HepG2 (cell line): ENCODE data around the gene RCBTB1. TPM values are rescaled to one million over a fixed set of nuclear protein-coding genes. Genes with fewer than 3 reads are reported as not detected.

Experiments used
- ATAC-seq: fragments of 200-7000 bp; cut with Tn5 transposase; 3 replicates; pipeline ENCODE4 v1.9.1; 2020; ENCODE audit warnings: mild to moderate bottlenecking, moderate library complexity
- BruUV-seq: library from RNA; stranded (reverse); fragments of 400-500 nt; replicated peaks from 2 replicates; lab custom pipeline; 2021; lab: Mats Ljungman, UMichigan
- CTCF ChIA-PET: fragments of 300-600 bp; formaldehyde crosslinking; extraction: SDS; loops from one replicate; lab custom pipeline; 2021; ENCODE audit warnings: low total read pairs, inconsistent platforms, low intra/inter-chr PET ratio; lab: Yijun Ruan, JAX
- POLR2A ChIA-PET: fragments of 350-600 bp; sonication (Branson Sonifier 250); formaldehyde crosslinking; loops from one replicate; lab custom pipeline; 2020; ENCODE audit warnings: antibody characterized with exemption, inconsistent platforms; lab: Yijun Ruan, JAX
- DNase-seq: peaks from one replicate; pipeline ENCODE4 v3.0.0-alpha.2; 2015; ENCODE audit warnings: low spot score
- FAIRE-seq: peaks from 3 replicates; lab custom pipeline; 2011; peaks lifted over from hg19 to GRCh38; lab: Jason Lieb, UNC
- H2AFZ ChIP-seq: one replicate; pipeline ENCODE4 v1.6.1; 2011; ENCODE audit warnings: low read length, inconsistent platforms
- H3K27ac ChIP-seq: fragments of 300-600 bp; 3 replicates; pipeline ENCODE4 v1.8.0; 2011; ENCODE audit warnings: mixed run types, mild to moderate bottlenecking, mixed read lengths, low read length, inconsistent platforms; ENCODE audit not compliant: insufficient read depth; ENCODE audit errors: extremely low read length
- H3K27me3 ChIP-seq, 2 experiments: fragments of 200-600 bp in 1 of 2; 2 replicates in 1 of 2; 3 replicates in 1 of 2; pipeline versions ENCODE4 v1.6.0 to v1.8.0; 2011; ENCODE audit warnings: low read length in 2 of 2, mild to moderate bottlenecking in 2 of 2, moderate library complexity in 2 of 2, inconsistent platforms in 1 of 2; ENCODE audit not compliant: insufficient read depth in 2 of 2, control insufficient read depth in 1 of 2
- H3K36me3 ChIP-seq, 2 experiments: fragments of 200-600 bp in 1 of 2; replicated peaks in 1 of 2; 2 replicates in 1 of 2; 3 replicates in 1 of 2; pipeline versions ENCODE4 v1.5.1 to v1.8.0; 2011; ENCODE audit warnings: low read length in 2 of 2, inconsistent platforms in 1 of 2; ENCODE audit not compliant: insufficient read depth in 2 of 2, control insufficient read depth in 1 of 2
- H3K4me1 ChIP-seq: 2 replicates; pipeline ENCODE4 v1.5.1; 2012; ENCODE audit warnings: low read length, inconsistent platforms; ENCODE audit not compliant: insufficient read depth
- H3K4me2 ChIP-seq: 2 replicates; pipeline ENCODE4 v1.6.0; 2011; ENCODE audit warnings: low read depth, low read length, inconsistent platforms
- H3K4me3 ChIP-seq, 3 experiments: fragments of 200-600 bp in 1 of 3; sonication (generic), shearing (Covaris generic) in 1 of 3; replicated peaks in 1 of 3; 2 replicates each; pipeline ENCODE4 v1.5.1; 2011 to 2016; ENCODE audit warnings: low read length in 3 of 3, inconsistent platforms in 2 of 3, low read depth in 2 of 3, mild to moderate bottlenecking in 2 of 3, control low read depth in 1 of 3, mixed read lengths in 1 of 3; ENCODE audit not compliant: insufficient read depth in 1 of 3
- H3K79me2 ChIP-seq: one replicate; pipeline ENCODE4 v1.6.1; 2011; ENCODE audit warnings: low read length, inconsistent platforms; ENCODE audit not compliant: insufficient read depth
- H3K9ac ChIP-seq: 2 replicates; pipeline ENCODE4 v1.6.0; 2011; ENCODE audit warnings: mild to moderate bottlenecking, low read depth, low read length, inconsistent platforms; ENCODE audit not compliant: insufficient read depth
- H3K9me3 ChIP-seq: 2 replicates; pipeline ENCODE4 v1.5.1; 2012; ENCODE audit warnings: mild to moderate bottlenecking, low read length
- H4K20me1 ChIP-seq: 2 replicates; pipeline ENCODE4 v1.6.0; 2011; ENCODE audit warnings: inconsistent platforms, mild to moderate bottlenecking, low read length, moderate library complexity; ENCODE audit not compliant: insufficient read depth
- ATF1 ChIP-seq: IDR thresholded peaks from 2 replicates; pipeline ENCODE4 v1.6.1; 2016; ENCODE audit warnings: mild to moderate bottlenecking, control low read depth
- CENPT ChIP-seq: sonication (generic); formaldehyde crosslinking; IDR thresholded peaks from 2 replicates; pipeline ENCODE4 v1.8.0; 2022; ENCODE audit warnings: low read depth, mild to moderate bottlenecking, moderate library complexity, missing genetic modification reagents
- GABPB1 ChIP-seq: IDR thresholded peaks from 2 replicates; pipeline ENCODE4 v1.6.1; 2016; ENCODE audit warnings: mild to moderate bottlenecking, missing genetic modification reagents, moderate library complexity, missing compliant biosample characterization
- GTF2F1 ChIP-seq: fragments of 150-350 bp; IDR thresholded peaks from 2 replicates; pipeline ENCODE4 v1.6.1; 2014; ENCODE audit warnings: low read length
- NAIF1 ChIP-seq: sonication (generic); formaldehyde crosslinking; IDR thresholded peaks from 2 replicates; pipeline ENCODE4 v1.5.0; 2020; ENCODE audit warnings: mild to moderate bottlenecking, missing genetic modification reagents, borderline replicate concordance
- NCOA2 ChIP-seq: sonication (generic); formaldehyde crosslinking; IDR thresholded peaks from 2 replicates; pipeline ENCODE4 v1.8.0; 2022; ENCODE audit warnings: inconsistent platforms
- SMARCE1 ChIP-seq: fragments of 450-650 bp; IDR thresholded peaks from 2 replicates; pipeline ENCODE4 v1.6.1; 2017; ENCODE audit warnings: borderline replicate concordance
- ZFX ChIP-seq: sonication (generic); formaldehyde crosslinking; IDR thresholded peaks from 2 replicates; pipeline ENCODE4 v1.4.0; 2020; ENCODE audit warnings: mild to moderate bottlenecking, low read depth, missing genetic modification reagents, moderate library complexity
- ZHX2 ChIP-seq, 2 experiments: sonication (generic) in 1 of 2; formaldehyde crosslinking in 1 of 2; IDR thresholded peaks; 2 replicates each; pipeline versions ENCODE4 v1.6.1 to v1.9.0; 2014 to 2022; ENCODE audit warnings: antibody characterized with exemption in 1 of 2, borderline replicate concordance in 1 of 2, inconsistent platforms in 1 of 2, low read depth in 1 of 2, missing genetic modification reagents in 1 of 2
- ZNF557 ChIP-seq: sonication (generic); formaldehyde crosslinking; IDR thresholded peaks from 2 replicates; pipeline ENCODE4 v1.4.0; 2020; ENCODE audit warnings: missing genetic modification reagents
- ZSCAN22 ChIP-seq: sonication (generic); formaldehyde crosslinking; IDR thresholded peaks from 2 replicates; pipeline ENCODE4 v1.4.0; 2020; ENCODE audit warnings: mild to moderate bottlenecking, missing genetic modification reagents
- WGBS: methylation state at CpG from one replicate; pipeline ENCODE4 v1.1.6; 2017; ENCODE audit warnings: low lambda C conversion rate; 5-methylcytosine and 5-hydroxymethylcytosine counted together
- in situ Hi-C: cut with HindIII; loops from 2 replicates; pipeline ENCODE4 v1.10.0; 2017; ENCODE audit warnings: low pct_unique_long_range_greater_than_20kb; ENCODE audit not compliant: extremely low pct_ligation_motif_present
- intact Hi-C: fragments of 100-400 bp; cut with micrococcal nuclease; formaldehyde crosslinking; loops from one replicate; pipeline ENCODE4 v1.10.0; 2022; ENCODE audit not compliant: unreplicated experiment
- polyA plus RNA-seq, 8 experiments: library from polyadenylated mRNA; depleted of rRNA in 3 of 8; stranded (reverse) in 7 of 8; unstranded in 1 of 8; fragments of >200 nt; fragmentation: Illumina TruSeq in 4 of 8; extraction: Trizol in 4 of 8; gene quantifications; 2 replicates each; pipeline versions ENCODE4 v1.2.1 to v1.2.3, GENCODE V29; 2011 to 2016; ENCODE audit warnings: low read depth in 4 of 8, missing spikeins in 1 of 8, mixed read lengths in 1 of 8; ENCODE audit not compliant: insufficient read depth in 1 of 8
- total RNA-seq, 5 experiments: library from RNA; depleted of rRNA; stranded (reverse); fragments of >200 nt; fragmentation: Illumina TruSeq; extraction: Trizol; gene quantifications; 2 replicates each; pipeline ENCODE4 v1.2.3, GENCODE V29; 2016; ENCODE audit warnings: low read depth in 1 of 5
- TF ChIP-seq, protein P1 (sequence below), 2 experiments: sonication (generic) in 1 of 2; formaldehyde crosslinking in 1 of 2; IDR thresholded peaks; 2 replicates each; pipeline versions ENCODE4 v1.4.0 to v1.6.1; 2016 to 2020; ENCODE audit warnings: borderline replicate concordance in 1 of 2, low read depth in 1 of 2, mild to moderate bottlenecking in 1 of 2, missing genetic modification reagents in 1 of 2

Gene RCBTB1
- total and polyA plus RNA-seq, 2 of the 13 experiments (the other 11 are each of a cell fraction or from before 2014, with no cell fraction given), result 13.4 to 21.6 TPM

- no peak for TF ChIP-seq ATF1
Observed at GRCh38 chr13:49502954-49503353, 82.4 kb downstream of the RCBTB1 start (continued).

DNA sequence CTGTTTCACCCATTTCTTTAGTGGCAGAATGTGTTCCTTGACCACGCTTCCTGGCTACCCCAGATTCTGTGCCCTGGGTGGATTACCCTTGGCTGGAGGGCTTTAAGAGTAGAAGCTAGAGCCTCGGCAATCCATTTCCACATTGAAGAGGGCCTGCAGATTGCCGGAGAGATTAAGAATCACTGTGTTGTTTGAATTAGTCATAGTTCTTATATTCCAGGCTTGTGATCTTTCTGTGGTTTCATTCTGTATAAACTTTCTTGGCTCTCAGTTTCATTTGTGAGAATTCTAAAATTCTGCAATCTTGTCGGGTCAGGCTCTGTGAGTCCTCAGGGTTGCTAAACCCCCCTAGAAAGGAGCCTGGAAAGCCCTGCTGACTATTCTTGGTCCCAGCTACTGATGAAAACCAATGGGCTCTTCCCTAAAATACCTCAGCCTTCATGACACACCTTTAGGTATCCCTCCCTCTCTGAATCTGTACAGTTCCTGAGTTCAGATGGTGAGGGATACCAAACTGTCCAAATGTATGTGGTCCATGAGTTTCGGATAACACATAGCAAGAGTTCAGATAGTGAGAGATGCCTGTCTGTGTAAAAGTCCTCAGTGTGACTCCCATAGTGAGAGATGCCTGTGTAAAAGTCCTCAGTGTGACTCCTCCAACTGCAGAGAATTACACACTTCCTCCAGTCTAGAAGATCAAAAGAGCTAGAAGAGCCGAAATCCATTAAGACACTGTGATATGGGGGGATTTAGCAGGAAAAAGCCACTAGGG, 85.3 kb downstream of the RCBTB1 start:
- Histone ChIP-seq H3K36me3 (no peaks in the 10 kb centered on the region), H3K4me1 (peaks cover 7% of the 10 kb centered on the region), H3K27me3 (no peaks in the 10 kb centered on the region), H3K9me3 (no peaks in the 10 kb centered on the region), H3K4me2 (no peak overlapping the region), H3K4me3 (no peak overlapping the region), H2AFZ (no peak overlapping the region), H3K9ac (no peak overlapping the region), H3K27ac (no peak overlapping the region), H3K79me2 (no peaks in the 10 kb centered on the region), H4K20me1 (no peaks in the 10 kb centered on the region)
- FAIRE-seq (no peak), ATAC-seq (no peak), DNase-seq (no peak)
- POLR2A ChIA-PET, result no interaction called here
- in situ Hi-C loops (no loop called here), intact Hi-C loops (loop anchor here (5.0 kb wide), 1 partner anchor 48 kb away; no protein-coding TSS in a partner anchor)
- no TSS peak for BruUV-seq
- CTCF ChIA-PET, result no interaction called here
- 99% methylated on average over 6 of the region's 6 CpGs for WGBS
- TF ChIP-seq GTF2F1, result no peak
- TF ChIP-seq ZFX (CRISPR knock-in tag), result no peak
- no peak for TF ChIP-seq GABPB1 (CRISPR knock-in tag)
- no peak for TF ChIP-seq NCOA2
- no peak for TF ChIP-seq SMARCE1
- TF ChIP-seq, protein P1, sequence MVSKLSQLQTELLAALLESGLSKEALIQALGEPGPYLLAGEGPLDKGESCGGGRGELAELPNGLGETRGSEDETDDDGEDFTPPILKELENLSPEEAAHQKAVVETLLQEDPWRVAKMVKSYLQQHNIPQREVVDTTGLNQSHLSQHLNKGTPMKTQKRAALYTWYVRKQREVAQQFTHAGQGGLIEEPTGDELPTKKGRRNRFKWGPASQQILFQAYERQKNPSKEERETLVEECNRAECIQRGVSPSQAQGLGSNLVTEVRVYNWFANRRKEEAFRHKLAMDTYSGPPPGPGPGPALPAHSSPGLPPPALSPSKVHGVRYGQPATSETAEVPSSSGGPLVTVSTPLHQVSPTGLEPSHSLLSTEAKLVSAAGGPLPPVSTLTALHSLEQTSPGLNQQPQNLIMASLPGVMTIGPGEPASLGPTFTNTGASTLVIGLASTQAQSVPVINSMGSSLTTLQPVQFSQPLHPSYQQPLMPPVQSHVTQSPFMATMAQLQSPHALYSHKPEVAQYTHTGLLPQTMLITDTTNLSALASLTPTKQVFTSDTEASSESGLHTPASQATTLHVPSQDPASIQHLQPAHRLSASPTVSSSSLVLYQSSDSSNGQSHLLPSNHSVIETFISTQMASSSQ (IDR thresholded peaks at IDR 0.05; ENCODE audit: low read depth), result no peak
- TF ChIP-seq, protein P1 (CRISPR knock-in tag; IDR thresholded peaks at IDR 0.05; ENCODE audit: borderline replicate concordance), result no peak
- TF ChIP-seq NAIF1, result no peak
- no peak for TF ChIP-seq ZSCAN22 (CRISPR knock-in tag)
- TF ChIP-seq CENPT (CRISPR knock-in tag), result no peak
- no peak for TF ChIP-seq ZHX2 (IDR thresholded peaks at IDR 0.05; ENCODE audit: low read depth)
- TF ChIP-seq ZHX2 (CRISPR knock-in tag; IDR thresholded peaks at IDR 0.05; ENCODE audit: borderline replicate concordance), result no peak
- TF ChIP-seq ZNF557 (CRISPR knock-in tag), result no peak
